ENCODE data around the gene DNAI1.
"Not testable (repeated sequence)": the region's sequence is repeated elsewhere in the genome, so short reads cannot be mapped to it uniquely, and the experiment has no call there.

DNAI1 gene

DNA sequence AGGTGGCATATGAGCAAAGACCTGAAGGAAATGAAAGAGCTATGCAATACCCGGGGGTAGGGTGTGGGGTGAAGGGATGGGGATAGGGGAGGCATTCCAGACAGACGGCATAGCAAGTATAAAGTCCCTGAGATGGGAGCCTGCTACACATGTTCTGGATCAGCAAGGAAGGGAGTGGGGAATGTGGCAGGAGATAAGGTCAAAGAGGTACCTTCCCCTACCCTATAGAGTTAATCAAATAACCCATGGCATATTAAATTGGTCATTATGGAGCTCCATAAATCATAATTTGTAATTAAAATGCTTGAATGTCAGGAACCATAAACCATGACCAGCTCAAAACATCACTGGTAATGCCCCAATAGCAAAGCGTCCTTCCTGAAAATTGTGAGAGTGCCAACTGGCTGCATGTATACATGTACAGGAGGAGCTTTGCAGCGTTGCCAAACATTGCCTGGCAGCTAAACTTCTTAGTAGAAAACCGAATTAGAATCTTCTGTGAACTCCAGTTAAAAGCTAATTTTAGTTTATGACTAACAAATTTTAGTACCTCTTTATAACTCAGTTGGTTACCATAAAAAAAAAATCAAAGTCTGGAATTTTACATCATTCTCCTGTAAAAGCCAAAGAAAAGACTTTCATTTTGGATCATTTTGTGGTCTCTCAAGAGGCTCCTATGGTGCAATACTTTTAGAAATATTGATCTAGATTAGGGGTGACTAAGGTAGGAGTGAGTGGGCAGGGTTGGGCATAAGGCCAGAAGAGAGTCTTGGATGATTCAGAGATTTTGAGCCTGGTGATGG lies 4.7 kb downstream of the DNAI1 start:
- H3K9me3 ChIP-seq (ENCODE audit: control insufficient read depth, low read length) = no peaks in the 10 kb centered on the region
- no peaks in the 10 kb centered on the region for H3K36me3 ChIP-seq (ENCODE audit: control insufficient read depth, insufficient read depth, low read length)
- 86 to 97% methylated on average over 2 to 4 of the region's 5 CpGs for whole genome bisulfite sequencing, 2 experiments (ENCODE audit: insufficient coverage in 2 of 2)
- peaks cover 8% of the 10 kb centered on the region for H3K4me1 ChIP-seq (ENCODE audit: control insufficient read depth, insufficient read depth, low read length, poor library complexity, severe bottlenecking)
- no peak overlapping the region for H3K4me3 ChIP-seq (ENCODE audit: extremely low read depth, insufficient read depth, low read length, poor library complexity, severe bottlenecking)
- H3K27ac ChIP-seq (ENCODE audit: low read depth, low read length, severe bottlenecking) = no peak overlapping the region

DNA sequence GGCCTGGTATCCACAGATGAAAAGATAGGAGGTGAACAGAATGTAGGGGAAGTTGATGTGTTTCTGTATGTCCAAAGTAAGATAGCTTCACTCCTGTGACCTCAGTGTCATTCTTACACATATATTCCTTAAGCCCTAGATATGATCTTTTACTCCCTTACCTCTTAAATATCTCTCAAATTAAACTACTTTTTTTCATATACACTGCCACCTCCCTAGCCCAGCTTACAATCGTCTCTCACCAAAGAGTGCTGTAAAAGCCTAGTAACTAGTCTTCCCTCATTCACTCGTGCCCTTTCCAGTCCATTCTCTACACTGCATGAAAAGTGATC lies 5.3 kb downstream of the DNAI1 start:
- Histone ChIP-seq H3K4me1 (ENCODE audit: control insufficient read depth, insufficient read depth, low read length, poor library complexity, severe bottlenecking) (peaks cover 8% of the 10 kb centered on the region), H3K9me3 (ENCODE audit: control insufficient read depth, low read length) (no peaks in the 10 kb centered on the region)
- whole genome bisulfite sequencing, 2 experiments (ENCODE audit: insufficient coverage in 2 of 2) = 78 to 90% methylated on average over 1 to 2 of the region's 2 CpGs

DNA sequence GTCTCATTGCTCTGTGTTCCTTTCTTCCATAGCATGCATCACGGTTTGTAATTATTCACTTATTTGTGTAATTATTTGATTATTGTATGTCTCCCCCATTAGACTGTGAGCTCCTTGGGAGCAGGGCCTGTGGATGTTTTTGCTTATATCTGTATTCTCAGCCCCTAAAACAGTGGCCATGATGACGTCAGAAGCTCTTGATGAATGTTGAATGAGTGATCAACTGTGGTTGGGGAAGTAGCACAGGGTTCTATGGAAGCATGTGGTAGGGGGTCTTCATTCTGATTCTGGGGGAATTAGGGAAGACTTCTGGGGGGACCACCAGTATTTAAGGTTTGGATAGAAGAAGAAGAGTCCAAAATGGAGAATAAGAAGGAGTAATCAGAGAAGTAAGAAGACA lies 6.0 kb downstream of the DNAI1 start:
- H3K4me3 ChIP-seq (ENCODE audit: extremely low read depth, insufficient read depth, low read length, poor library complexity, severe bottlenecking) = no peak overlapping the region
- H3K36me3 ChIP-seq (ENCODE audit: control insufficient read depth, insufficient read depth, low read length) = no peaks in the 10 kb centered on the region
- H3K9me3 ChIP-seq (ENCODE audit: control insufficient read depth, low read length) = no peaks in the 10 kb centered on the region
- WGBS, 2 experiments (ENCODE audit: insufficient coverage in 2 of 2) = 86% methylated on average over 1 of the region's 2 CpGs; no CpG with 5 or more reads in 1 of the 2 experiments
- no peak overlapping the region for H3K27ac ChIP-seq (ENCODE audit: low read depth, low read length, severe bottlenecking)
- H3K4me1 ChIP-seq (ENCODE audit: control insufficient read depth, insufficient read depth, low read length, poor library complexity, severe bottlenecking) = peaks cover 7% of the 10 kb centered on the region

More for the DNA sequence above, 5.3 kb downstream of the DNAI1 start:
- Histone ChIP-seq H3K27ac (ENCODE audit: low read depth, low read length, severe bottlenecking) (no peak overlapping the region), H3K4me3 (ENCODE audit: extremely low read depth, insufficient read depth, low read length, poor library complexity, severe bottlenecking) (no peak overlapping the region), H3K36me3 (ENCODE audit: control insufficient read depth, insufficient read depth, low read length) (no peaks in the 10 kb centered on the region)

DNA sequence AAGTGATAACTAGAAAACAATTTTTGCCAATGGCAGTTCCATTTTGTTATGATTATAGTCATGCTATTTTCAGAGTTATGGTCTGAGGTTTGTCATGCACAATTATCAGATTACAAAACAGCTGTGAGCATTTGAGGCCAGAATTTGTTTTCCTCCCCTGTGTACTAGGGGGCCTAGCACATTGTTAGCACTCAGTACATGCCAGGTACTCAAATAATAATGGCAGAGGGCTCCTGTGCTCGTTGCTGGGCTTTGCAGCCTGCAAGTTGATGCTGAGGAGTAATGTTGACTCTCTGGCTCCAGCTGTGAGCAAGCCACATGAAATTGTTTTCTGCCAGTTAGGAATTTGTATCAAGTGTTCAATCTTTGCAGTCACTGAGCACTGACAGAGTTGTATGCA lies 6.9 kb downstream of the DNAI1 start:
- Histone ChIP-seq H3K27ac (ENCODE audit: low read depth, low read length, severe bottlenecking) (no peak overlapping the region), H3K4me3 (ENCODE audit: extremely low read depth, insufficient read depth, low read length, poor library complexity, severe bottlenecking) (no peak overlapping the region), H3K9me3 (ENCODE audit: control insufficient read depth, low read length) (no peaks in the 10 kb centered on the region), H3K4me1 (ENCODE audit: control insufficient read depth, insufficient read depth, low read length, poor library complexity, severe bottlenecking) (no peaks in the 10 kb centered on the region), H3K36me3 (ENCODE audit: control insufficient read depth, insufficient read depth, low read length) (no peaks in the 10 kb centered on the region)
- WGBS, 2 experiments (ENCODE audit: insufficient coverage in 2 of 2) = no CpG with 5 or more reads among the region's 1 CpG

DNA sequence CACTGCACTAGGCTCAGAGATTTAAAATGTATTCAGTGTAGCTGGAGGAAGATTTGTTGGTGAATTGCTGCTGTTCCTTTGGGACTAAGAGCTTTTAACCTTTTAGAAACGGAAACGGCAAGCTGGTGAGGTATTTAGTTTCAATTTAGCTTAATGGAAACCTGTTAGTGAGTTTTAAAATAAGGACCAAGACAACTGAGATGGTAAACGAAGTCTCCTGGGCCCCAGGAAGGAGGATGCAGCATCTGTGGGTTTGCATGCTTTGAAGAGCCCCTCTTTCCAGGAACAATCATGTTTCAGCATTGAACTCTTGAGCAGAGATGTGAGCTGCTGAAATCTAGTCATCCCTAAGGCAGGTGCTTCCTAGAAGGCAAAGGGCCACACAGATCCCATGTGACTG lies 16.5 kb downstream of the DNAI1 start:
- Histone ChIP-seq H3K4me3 (ENCODE audit: extremely low read depth, insufficient read depth, low read length, poor library complexity, severe bottlenecking) (no peak overlapping the region), H3K36me3 (ENCODE audit: control insufficient read depth, insufficient read depth, low read length) (no peaks in the 10 kb centered on the region), H3K4me1 (ENCODE audit: control insufficient read depth, insufficient read depth, low read length, poor library complexity, severe bottlenecking) (no peaks in the 10 kb centered on the region), H3K9me3 (ENCODE audit: control insufficient read depth, low read length) (no peaks in the 10 kb centered on the region), H3K27ac (ENCODE audit: low read depth, low read length, severe bottlenecking) (no peak overlapping the region)
- WGBS, 2 experiments (ENCODE audit: insufficient coverage in 2 of 2) = 79 to 89% methylated on average over 3 of the region's 3 CpGs

DNA sequence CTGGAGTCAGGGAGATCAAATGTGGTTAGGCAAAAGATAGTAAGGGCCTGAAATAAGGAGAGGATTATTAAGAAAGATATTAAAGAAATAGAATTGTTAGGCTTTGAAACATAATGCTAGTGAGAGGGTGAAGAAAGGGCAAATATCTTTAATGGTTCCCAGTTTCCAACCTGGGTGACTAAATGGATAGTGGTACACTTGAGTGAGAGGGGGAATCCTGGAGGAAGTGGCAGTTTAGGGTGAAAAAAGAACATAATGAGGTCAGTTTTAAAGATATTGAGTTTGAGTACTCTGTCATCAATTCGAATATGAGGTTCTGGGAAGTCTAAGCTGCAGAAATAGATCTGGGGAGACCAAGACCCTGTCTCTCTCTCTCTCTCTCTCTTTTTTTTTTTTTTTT lies 18.9 kb downstream of the DNAI1 start:
- Histone ChIP-seq H3K4me1 (ENCODE audit: control insufficient read depth, insufficient read depth, low read length, poor library complexity, severe bottlenecking) (no peaks in the 10 kb centered on the region), H3K9me3 (ENCODE audit: control insufficient read depth, low read length) (no peaks in the 10 kb centered on the region), H3K4me3 (ENCODE audit: extremely low read depth, insufficient read depth, low read length, poor library complexity, severe bottlenecking) (no peak overlapping the region), H3K27ac (ENCODE audit: low read depth, low read length, severe bottlenecking) (no peak overlapping the region), H3K36me3 (ENCODE audit: control insufficient read depth, insufficient read depth, low read length) (no peaks in the 10 kb centered on the region)
- no CpG with 5 or more reads among the region's 1 CpG for WGBS, 2 experiments (ENCODE audit: insufficient coverage in 2 of 2)

DNA sequence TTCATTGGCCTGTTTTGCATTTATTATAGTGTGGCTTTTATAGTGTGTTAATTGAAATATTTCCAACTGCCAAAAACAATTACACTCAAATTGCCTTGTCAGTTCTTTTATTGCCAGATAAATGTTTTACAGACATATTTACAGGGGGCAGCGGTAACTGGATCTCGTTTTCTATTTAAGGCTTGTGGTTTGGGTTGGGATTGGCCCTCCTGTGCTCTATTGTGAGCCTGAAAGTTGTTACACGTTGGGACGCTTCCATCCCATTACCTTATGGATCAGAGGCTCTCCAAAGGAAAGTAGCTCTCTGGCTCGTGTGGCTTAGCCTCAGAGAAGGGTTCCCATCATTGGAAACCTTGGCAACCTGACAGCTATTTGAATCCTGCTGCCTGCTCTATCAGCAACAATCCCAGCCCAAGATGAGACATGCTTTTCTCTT lies 20.8 kb downstream of the DNAI1 start:
- 82 to 86% methylated on average over 3 to 4 of the region's 5 CpGs for WGBS, 2 experiments (ENCODE audit: insufficient coverage in 2 of 2)

DNA sequence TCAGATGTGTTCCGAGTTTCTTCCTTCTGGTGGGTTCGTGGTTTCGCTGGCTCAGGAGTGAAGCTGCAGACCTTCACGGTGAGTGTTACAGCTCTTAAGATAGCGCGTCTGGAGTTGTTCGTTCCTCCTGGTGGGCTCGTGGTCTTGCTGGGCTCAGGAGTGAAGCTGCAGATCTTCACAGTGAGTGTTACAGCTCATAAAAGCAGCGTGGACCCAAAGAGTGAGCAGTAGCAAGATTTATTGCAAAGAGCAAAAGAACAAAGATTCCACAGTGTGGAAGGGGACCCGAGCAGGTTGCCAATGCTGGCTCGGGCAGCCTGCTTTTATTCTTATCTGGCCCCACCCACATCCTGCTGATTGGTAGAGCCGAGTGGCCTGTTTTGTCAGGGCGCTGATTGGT lies 23.0 kb downstream of the DNAI1 start:
- not testable (repeated sequence) for H3K27ac ChIP-seq (ENCODE audit: low read depth, low read length, severe bottlenecking); H3K36me3 ChIP-seq (ENCODE audit: control insufficient read depth, insufficient read depth, low read length); H3K4me1 ChIP-seq (ENCODE audit: control insufficient read depth, insufficient read depth, low read length, poor library complexity, severe bottlenecking); H3K9me3 ChIP-seq (ENCODE audit: control insufficient read depth, low read length); H3K4me3 ChIP-seq (ENCODE audit: extremely low read depth, insufficient read depth, low read length, poor library complexity, severe bottlenecking)
- WGBS, 2 experiments (ENCODE audit: insufficient coverage in 2 of 2) = 93 to 94% methylated on average over 4 to 5 of the region's 13 CpGs

More for the DNA sequence above, 20.8 kb downstream of the DNAI1 start:
- Histone ChIP-seq H3K9me3 (ENCODE audit: control insufficient read depth, low read length) (no peaks in the 10 kb centered on the region), H3K36me3 (ENCODE audit: control insufficient read depth, insufficient read depth, low read length) (no peaks in the 10 kb centered on the region), H3K27ac (ENCODE audit: low read depth, low read length, severe bottlenecking) (no peak overlapping the region), H3K4me3 (ENCODE audit: extremely low read depth, insufficient read depth, low read length, poor library complexity, severe bottlenecking) (no peak overlapping the region), H3K4me1 (ENCODE audit: control insufficient read depth, insufficient read depth, low read length, poor library complexity, severe bottlenecking) (no peaks in the 10 kb centered on the region)

DNA sequence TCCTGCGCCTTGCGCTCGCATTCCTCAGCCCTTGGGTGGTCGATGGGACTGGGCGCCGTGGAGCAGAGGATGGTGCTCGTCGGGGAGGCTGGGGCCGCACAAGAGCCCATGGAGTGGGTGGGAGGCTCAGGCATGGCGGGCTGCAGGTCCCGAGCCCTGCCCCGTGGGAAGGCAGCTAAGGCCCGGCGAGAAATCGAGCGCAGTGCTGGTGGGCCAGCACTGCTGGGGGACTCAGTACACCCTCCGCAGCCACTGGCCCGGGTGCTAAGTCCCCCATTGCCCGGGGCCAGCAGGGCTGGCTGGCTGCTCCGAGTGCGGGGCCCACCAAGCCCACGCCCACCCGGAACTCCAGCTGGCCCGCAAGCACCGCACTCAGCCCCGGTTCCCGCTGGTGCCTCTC lies 24.1 kb downstream of the DNAI1 start:
- H3K9me3 ChIP-seq (ENCODE audit: control insufficient read depth, low read length); H3K27ac ChIP-seq (ENCODE audit: low read depth, low read length, severe bottlenecking); H3K4me3 ChIP-seq (ENCODE audit: extremely low read depth, insufficient read depth, low read length, poor library complexity, severe bottlenecking); H3K4me1 ChIP-seq (ENCODE audit: control insufficient read depth, insufficient read depth, low read length, poor library complexity, severe bottlenecking); H3K36me3 ChIP-seq (ENCODE audit: control insufficient read depth, insufficient read depth, low read length): not testable (repeated sequence)
- 96% methylated on average over 12 of the region's 27 CpGs; no CpG with 5 or more reads in 1 of the 2 experiments for WGBS, 2 experiments (ENCODE audit: insufficient coverage in 2 of 2)

DNA sequence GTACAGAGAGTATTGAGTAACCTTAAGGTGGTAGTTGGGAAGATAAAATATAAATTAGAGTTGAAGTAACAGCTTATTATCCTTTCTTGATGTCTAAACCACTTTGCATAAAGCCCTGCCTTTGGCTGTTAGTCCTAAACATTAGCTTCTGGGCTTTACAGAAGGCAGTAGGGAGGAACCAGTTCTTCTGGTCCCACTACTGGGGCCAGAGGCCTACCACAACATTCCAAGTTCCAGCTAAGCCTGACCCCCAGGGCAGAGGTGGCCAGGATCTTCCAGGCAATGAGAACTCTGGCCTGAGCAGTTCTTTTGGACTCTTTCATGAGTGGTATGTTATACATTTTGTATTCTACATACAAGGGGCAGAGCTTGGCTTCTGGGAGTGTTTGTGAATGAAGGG lies 26.1 kb downstream of the DNAI1 start:
- no peaks in the 10 kb centered on the region for H3K9me3 ChIP-seq (ENCODE audit: control insufficient read depth, low read length)
- H3K27ac ChIP-seq (ENCODE audit: low read depth, low read length, severe bottlenecking) = no peak overlapping the region
- no peak overlapping the region for H3K4me3 ChIP-seq (ENCODE audit: extremely low read depth, insufficient read depth, low read length, poor library complexity, severe bottlenecking)
- no peaks in the 10 kb centered on the region for H3K4me1 ChIP-seq (ENCODE audit: control insufficient read depth, insufficient read depth, low read length, poor library complexity, severe bottlenecking)
- H3K36me3 ChIP-seq (ENCODE audit: control insufficient read depth, insufficient read depth, low read length) = no peaks in the 10 kb centered on the region

DNA sequence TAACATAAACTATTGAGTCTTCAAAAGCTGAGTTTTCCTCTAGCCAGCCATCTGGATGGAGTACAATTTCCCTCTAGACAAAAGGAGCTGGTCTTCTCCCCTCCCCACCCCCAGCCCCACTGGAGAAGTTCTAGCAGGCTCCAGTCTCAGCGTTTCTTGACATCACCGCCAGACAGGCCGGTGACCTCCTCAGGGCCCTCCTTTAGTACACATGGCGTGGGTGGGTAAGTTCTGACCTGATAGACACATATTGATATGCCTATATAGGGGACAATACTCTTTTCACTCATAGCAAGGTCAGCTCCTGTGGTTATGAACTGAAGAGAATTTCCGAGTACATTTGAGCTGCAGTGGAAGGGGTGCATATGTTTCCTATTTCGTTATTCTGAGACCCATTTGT lies 27.2 kb downstream of the DNAI1 start:
- WGBS, 2 experiments (ENCODE audit: insufficient coverage in 2 of 2) = no CpG with 5 or more reads among the region's 6 CpGs

More for the DNA sequence above, 27.2 kb downstream of the DNAI1 start:
- Histone ChIP-seq H3K9me3 (ENCODE audit: control insufficient read depth, low read length) (no peaks in the 10 kb centered on the region), H3K4me1 (ENCODE audit: control insufficient read depth, insufficient read depth, low read length, poor library complexity, severe bottlenecking) (no peaks in the 10 kb centered on the region), H3K4me3 (ENCODE audit: extremely low read depth, insufficient read depth, low read length, poor library complexity, severe bottlenecking) (no peak overlapping the region), H3K27ac (ENCODE audit: low read depth, low read length, severe bottlenecking) (no peak overlapping the region), H3K36me3 (ENCODE audit: control insufficient read depth, insufficient read depth, low read length) (no peaks in the 10 kb centered on the region)
